K562 (cell line): Measurements from ENCODE around the gene ZSCAN1. TPM values are rescaled to one million over a fixed set of nuclear protein-coding genes. Genes with fewer than 3 reads are reported as not detected.

Experiments used
- ATAC-seq: fragments of 200-7000 bp; cut with Tn5 transposase; 3 replicates; pipeline ENCODE4 v1.9.1; 2020; ENCODE audit warnings: moderate library complexity
- BruUV-seq: library from RNA; stranded (reverse); fragments of 400-500 nt; replicated peaks from 2 replicates; lab custom pipeline; 2021; lab: Mats Ljungman, UMichigan
- CTCF ChIA-PET: fragments of 300-600 bp; formaldehyde crosslinking; extraction: SDS; loops from one replicate; lab custom pipeline; 2021; ENCODE audit warnings: low intra/inter-chr PET ratio; lab: Yijun Ruan, JAX
- POLR2A ChIA-PET: fragments of 300-600, 350-650 bp; sonication (Branson Sonifier 250); formaldehyde crosslinking; extraction: SDS; loops from one replicate; lab custom pipeline; 2021; ENCODE audit warnings: antibody characterized with exemption, inconsistent platforms; lab: Yijun Ruan, JAX
- DNase-seq, 4 experiments: peaks; one replicate each; pipeline versions ENCODE4 v3.0.0 to v3.0.0-alpha.2; 2011 to 2018; ENCODE audit warnings: low spot score in 3 of 4, mixed read lengths in 3 of 4; ENCODE audit errors: extremely low read depth in 1 of 4
- FAIRE-seq: peaks from 2 replicates; lab custom pipeline; 2011; peaks lifted over from hg19 to GRCh38; lab: Jason Lieb, UNC
- H2AFZ ChIP-seq: 2 replicates; pipeline ENCODE4 v1.6.0; 2011; ENCODE audit warnings: low read depth, low read length, control low read depth, inconsistent platforms
- H3K27ac ChIP-seq: fragments of 200-600 bp; 3 replicates; pipeline ENCODE4 v1.8.0; 2011; ENCODE audit warnings: low read depth, mild to moderate bottlenecking, control low read depth, inconsistent platforms, low read length, moderate library complexity, mixed read lengths; ENCODE audit errors: extremely low read depth
- H3K27me3 ChIP-seq, 2 experiments: fragments of 300-600 bp in 1 of 2; 2 replicates in 1 of 2; 3 replicates in 1 of 2; pipeline versions ENCODE4 v1.6.0 to v1.8.0; 2011; ENCODE audit warnings: inconsistent platforms in 2 of 2, low read length in 2 of 2, mild to moderate bottlenecking in 1 of 2, mixed read lengths in 1 of 2, moderate library complexity in 1 of 2; ENCODE audit not compliant: control insufficient read depth in 2 of 2, insufficient read depth in 2 of 2
- H3K36me3 ChIP-seq: fragments of 300-600 bp; 3 replicates; pipeline ENCODE4 v1.8.0; 2011; ENCODE audit warnings: mild to moderate bottlenecking, low read length, inconsistent platforms; ENCODE audit not compliant: control insufficient read depth, insufficient read depth
- H3K4me1 ChIP-seq, 2 experiments: fragments of 200-600 bp in 1 of 2; replicated peaks in 1 of 2; 2 replicates in 1 of 2; 3 replicates in 1 of 2; pipeline versions ENCODE4 v1.5.1 to v1.8.0; 2011; ENCODE audit warnings: inconsistent platforms in 2 of 2, low read length in 2 of 2, mild to moderate bottlenecking in 1 of 2, mixed read lengths in 1 of 2, moderate library complexity in 1 of 2; ENCODE audit not compliant: control insufficient read depth in 2 of 2, insufficient read depth in 2 of 2
- H3K4me2 ChIP-seq: 2 replicates; pipeline ENCODE4 v1.6.1; 2011; ENCODE audit warnings: low read length, control low read depth, inconsistent platforms, mixed read lengths; ENCODE audit not compliant: insufficient read depth
- H3K4me3 ChIP-seq: fragments of 200-600 bp; sonication (generic), shearing (Covaris generic); 2 replicates; pipeline ENCODE4 v1.5.1; 2016; ENCODE audit warnings: control low read depth, inconsistent platforms
- H3K79me2 ChIP-seq: fragments of 200-600 bp; 3 replicates; pipeline ENCODE4 v1.8.0; 2011; ENCODE audit warnings: low read length, inconsistent platforms; ENCODE audit not compliant: control insufficient read depth, insufficient read depth
- H3K9ac ChIP-seq, 2 experiments: 2 replicates each; pipeline versions ENCODE4 v1.6.0 to v1.6.1; 2011; ENCODE audit warnings: low read depth in 2 of 2, low read length in 2 of 2, control low read depth in 1 of 2, inconsistent platforms in 1 of 2, mild to moderate bottlenecking in 1 of 2, mixed read lengths in 1 of 2; ENCODE audit not compliant: insufficient read depth in 1 of 2
- H3K9me1 ChIP-seq: one replicate; pipeline ENCODE4 v1.6.0; 2011; ENCODE audit warnings: inconsistent platforms, mild to moderate bottlenecking, low read length, moderate library complexity; ENCODE audit not compliant: control insufficient read depth, insufficient read depth
- H3K9me3 ChIP-seq: replicated peaks from 2 replicates; pipeline ENCODE4 v1.5.1; 2011; ENCODE audit warnings: low read depth, low read length, inconsistent platforms; ENCODE audit not compliant: control insufficient read depth, insufficient read depth
- H4K20me1 ChIP-seq: replicated peaks from 2 replicates; pipeline ENCODE4 v1.6.1; 2011; ENCODE audit warnings: low read length, inconsistent platforms, mixed read lengths; ENCODE audit not compliant: control insufficient read depth, insufficient read depth
- BCLAF1 ChIP-seq, 2 experiments: fragments of 450-650 bp in 1 of 2; IDR thresholded peaks; 2 replicates each; pipeline ENCODE4 v1.6.1; 2011 to 2017; ENCODE audit warnings: low read depth in 2 of 2, antibody characterized with exemption in 1 of 2, borderline replicate concordance in 1 of 2, low read length in 1 of 2, mild to moderate bottlenecking in 1 of 2, mixed read lengths in 1 of 2; ENCODE audit not compliant: control insufficient read depth in 1 of 2
- C11orf30 ChIP-seq: fragments of 450-650 bp; IDR thresholded peaks from 2 replicates; pipeline ENCODE4 v1.6.1; 2016; ENCODE audit warnings: low read depth, mild to moderate bottlenecking
- CAMTA2 ChIP-seq: fragments of 250-450 bp; sonication (Bioruptor Pico); conservative IDR thresholded peaks from 2 replicates; pipeline ENCODE4 v1.5.1; 2022
- CBFB ChIP-seq: sonication (generic); formaldehyde crosslinking; IDR thresholded peaks from 2 replicates; pipeline ENCODE4 v1.4.0; 2020; ENCODE audit warnings: mild to moderate bottlenecking, missing genetic modification reagents
- CBX1 ChIP-seq: sonication (generic); IDR thresholded peaks from 2 replicates; pipeline ENCODE4 v1.6.1; 2016; ENCODE audit warnings: antibody characterized with exemption, low read depth, mild to moderate bottlenecking
- ESRRA ChIP-seq: fragments of 450-650 bp; IDR thresholded peaks from 2 replicates; pipeline ENCODE4 v1.6.1; 2014; ENCODE audit warnings: low read depth, mild to moderate bottlenecking, moderate library complexity, borderline replicate concordance
- ESRRB ChIP-seq: fragments of 250-450 bp; sonication (Bioruptor Pico); IDR thresholded peaks from 2 replicates; pipeline ENCODE4 v1.5.0; 2020; ENCODE audit warnings: mild to moderate bottlenecking, moderate library complexity, borderline replicate concordance
- ILK ChIP-seq: fragments of 450-650 bp; IDR thresholded peaks from 2 replicates; pipeline ENCODE4 v1.6.1; 2016; ENCODE audit warnings: missing genetic modification characterization, low read depth, mild to moderate bottlenecking, missing compliant biosample characterization, moderate library complexity, borderline replicate concordance
- KAT8 ChIP-seq: fragments of 450-650 bp; IDR thresholded peaks from 2 replicates; pipeline ENCODE4 v1.6.1; 2016; ENCODE audit warnings: low read depth, mild to moderate bottlenecking
- MAFK ChIP-seq: IDR thresholded peaks from 2 replicates; pipeline ENCODE4 v1.6.1; 2011; ENCODE audit warnings: low read length, improper control_type of control experiment
- NBN ChIP-seq: fragments of 450-650 bp; IDR thresholded peaks from 2 replicates; pipeline ENCODE4 v1.6.1; 2016; ENCODE audit warnings: low read depth, mild to moderate bottlenecking
- ZBTB17 ChIP-seq: fragments of 450-650 bp; formaldehyde crosslinking; IDR thresholded peaks from 2 replicates; pipeline ENCODE4 v1.4.0; 2020; ENCODE audit warnings: mild to moderate bottlenecking
- ZNF282 ChIP-seq: sonication (generic); formaldehyde crosslinking; IDR thresholded peaks from 2 replicates; pipeline ENCODE4 v1.8.1; 2023; ENCODE audit warnings: missing genetic modification reagents
- ZNF316 ChIP-seq: fragments of 450-650 bp; IDR thresholded peaks from 2 replicates; pipeline ENCODE4 v1.6.1; 2016
- ZNF583 ChIP-seq: fragments of 250-450 bp; sonication (Bioruptor Pico); IDR thresholded peaks from 2 replicates; pipeline ENCODE4 v1.4.0; 2020
- ZNF740 ChIP-seq, 3 experiments: fragments of 200-800 bp in 1 of 3; sonication (Bioruptor generic) in 1 of 3; sonication (generic) in 1 of 3; formaldehyde crosslinking in 1 of 3; IDR thresholded peaks; 2 replicates each; pipeline versions ENCODE4 v1.6.1 to v1.8.0; 2016 to 2022; ENCODE audit warnings: mild to moderate bottlenecking in 2 of 3, missing compliant biosample characterization in 2 of 3, missing genetic modification characterization in 2 of 3, missing genetic modification reagents in 1 of 3
- ZNF77 ChIP-seq: fragments of 250-450 bp; sonication (Bioruptor Pico); IDR thresholded peaks from 2 replicates; pipeline ENCODE4 v1.5.0; 2020
- WGBS: fragments of 100-300 bp; shearing (Covaris generic); methylation state at CpG from one replicate; pipeline ENCODE4 v1.1.6; 2016; ENCODE audit warnings: low coverage, mixed read lengths; ENCODE audit not compliant: insufficient coverage; ENCODE audit errors: missing lambda C conversion rate; 5-methylcytosine and 5-hydroxymethylcytosine counted together
- in situ Hi-C: fragments of 300-500 bp; cut with MboI; formaldehyde crosslinking; loops from 4 replicates; pipeline ENCODE4 v1.15.0; 2018; ENCODE audit warnings: inconsistent platforms, mixed read lengths
- intact Hi-C: fragments of 100-400 bp; cut with micrococcal nuclease; formaldehyde crosslinking; loops from 2 replicates; pipeline ENCODE4 v1.14.2; 2022
- polyA plus RNA-seq, 8 experiments: library from polyadenylated mRNA; depleted of rRNA in 4 of 8; stranded (reverse) in 5 of 8; unstranded in 3 of 8; fragments of >200 nt; fragmentation: Nextera tagmentation in 2 of 8; fragmentation: Illumina TruSeq in 1 of 8; extraction: Ambion mirVana in 2 of 8; extraction: Trizol in 1 of 8; gene quantifications; 2 replicates each; pipeline versions ENCODE4 v1.2.1 to v1.2.3, GENCODE V29; 2011 to 2014; ENCODE audit warnings: inconsistent platforms in 1 of 8, missing spikeins in 1 of 8
- total RNA-seq, 7 experiments: library from RNA; depleted of rRNA in 6 of 7; stranded (reverse); fragments of >200 nt in 6 of 7; fragmentation: Illumina TruSeq in 2 of 7; extraction: Trizol in 2 of 7; gene quantifications; 2 replicates each; pipeline versions ENCODE4 v1.2.1 to v1.2.3, GENCODE V29; 2011 to 2021; ENCODE audit warnings: low replicate concordance in 1 of 7

The ZSCAN1 gene
- total and polyA plus RNA-seq, 9 of the 15 experiments (the other 6 are each of a cell fraction or from before 2014, with no cell fraction given): not detected

GRCh38 chr19:57992841-57993240, 41.0 kb upstream of the ZSCAN1 start:
- no TSS peak for BruUV-seq
- Histone ChIP-seq H3K4me1 (no peaks in the 10 kb centered on the region), H3K79me2 (no peaks in the 10 kb centered on the region), H4K20me1 (no peaks in the 10 kb centered on the region), H3K4me2 (no peak overlapping the region), H3K9ac (no peak overlapping the region), H2AFZ (no peak overlapping the region), H3K36me3 (no peaks in the 10 kb centered on the region), H3K9me1 (no peaks in the 10 kb centered on the region), H3K27me3 (no peaks in the 10 kb centered on the region), H3K27ac (no peak overlapping the region), H3K4me3 (no peak overlapping the region), H3K9me3 (no peaks in the 10 kb centered on the region; the same call in 1 of the 2 replicates)
- WGBS: 0% methylated on average over 1 of the region's 1 CpG
- DNase-seq: no peak
- ATAC-seq: no peak
- intact Hi-C loops: no loop called here
- in situ Hi-C loops: no loop called here
- ChIA-PET CTCF (no interaction called here), POLR2A (no interaction called here)
- no peak for FAIRE-seq
- no peak for TF ChIP-seq ZNF77 (CRISPR knock-in tag)
- no peak for TF ChIP-seq CAMTA2 (CRISPR knock-in tag)
- TF ChIP-seq ZNF740 (CRISPR knock-in tag; IDR thresholded peaks at IDR 0.05): no peak
- no peak for TF ChIP-seq ZNF740 (tag; IDR thresholded peaks at IDR 0.05)
- no peak for TF ChIP-seq NBN
- no peak for TF ChIP-seq ILK (tag)
- no peak for TF ChIP-seq ZNF282 (CRISPR knock-in tag)
- no peak for TF ChIP-seq KAT8
- no peak for TF ChIP-seq ZNF316
- TF ChIP-seq CBX1: no peak
- no peak for TF ChIP-seq ESRRA
- no peak for TF ChIP-seq ESRRB (CRISPR knock-in tag)
- TF ChIP-seq CBFB: no peak
- no peak for TF ChIP-seq ZNF583 (CRISPR knock-in tag)
- no peak for TF ChIP-seq MAFK
- TF ChIP-seq BCLAF1 (IDR thresholded peaks at IDR 0.05; ENCODE audit: borderline replicate concordance in 1 of 2, control insufficient read depth in 1 of 2, low read depth in 2 of 2, low read length in 1 of 2): no peak
- no peak for TF ChIP-seq C11orf30
- TF ChIP-seq ZBTB17 (CRISPR knock-in tag): no peak
